Measurements from ENCODE around the gene GPR158.

Gene GPR158

DNA sequence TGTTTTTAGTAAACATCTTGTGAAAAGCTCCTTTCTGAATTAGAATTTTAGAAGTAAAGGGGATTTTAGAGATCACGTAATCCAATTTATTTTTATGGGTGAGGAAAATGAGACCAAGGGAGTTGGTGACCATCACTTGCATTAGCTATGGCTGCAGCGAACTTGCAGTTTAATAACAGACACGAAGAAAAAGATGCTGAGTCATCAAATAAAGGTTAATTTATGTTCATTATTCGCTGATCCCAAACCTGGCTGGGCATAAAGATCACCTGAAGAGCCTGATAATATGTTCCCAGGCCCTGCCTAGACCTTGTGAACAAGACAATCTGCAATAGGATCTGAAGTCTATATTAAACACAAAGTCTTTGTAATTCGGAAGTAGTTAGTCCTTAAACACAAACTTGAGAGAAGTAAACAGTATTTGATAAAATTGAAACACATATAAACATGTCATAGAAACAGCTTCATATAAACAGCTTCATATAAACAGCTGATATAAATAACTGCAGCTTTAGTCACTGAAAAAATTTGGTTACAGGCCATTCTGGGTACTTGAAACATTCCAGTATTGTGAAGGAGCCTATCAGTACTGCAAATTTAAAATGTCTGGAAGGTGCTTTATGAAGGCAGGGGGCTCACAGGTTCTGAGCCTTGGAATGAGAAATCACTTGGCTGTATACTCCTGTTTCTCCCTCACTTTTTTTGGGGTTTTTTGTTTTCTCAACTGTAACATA lies 16.5 kb downstream of the GPR158 start:
- no peak for DNase-seq (ENCODE audit: low spot score)
- TF ChIP-seq, protein P1, sequence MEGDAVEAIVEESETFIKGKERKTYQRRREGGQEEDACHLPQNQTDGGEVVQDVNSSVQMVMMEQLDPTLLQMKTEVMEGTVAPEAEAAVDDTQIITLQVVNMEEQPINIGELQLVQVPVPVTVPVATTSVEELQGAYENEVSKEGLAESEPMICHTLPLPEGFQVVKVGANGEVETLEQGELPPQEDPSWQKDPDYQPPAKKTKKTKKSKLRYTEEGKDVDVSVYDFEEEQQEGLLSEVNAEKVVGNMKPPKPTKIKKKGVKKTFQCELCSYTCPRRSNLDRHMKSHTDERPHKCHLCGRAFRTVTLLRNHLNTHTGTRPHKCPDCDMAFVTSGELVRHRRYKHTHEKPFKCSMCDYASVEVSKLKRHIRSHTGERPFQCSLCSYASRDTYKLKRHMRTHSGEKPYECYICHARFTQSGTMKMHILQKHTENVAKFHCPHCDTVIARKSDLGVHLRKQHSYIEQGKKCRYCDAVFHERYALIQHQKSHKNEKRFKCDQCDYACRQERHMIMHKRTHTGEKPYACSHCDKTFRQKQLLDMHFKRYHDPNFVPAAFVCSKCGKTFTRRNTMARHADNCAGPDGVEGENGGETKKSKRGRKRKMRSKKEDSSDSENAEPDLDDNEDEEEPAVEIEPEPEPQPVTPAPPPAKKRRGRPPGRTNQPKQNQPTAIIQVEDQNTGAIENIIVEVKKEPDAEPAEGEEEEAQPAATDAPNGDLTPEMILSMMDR (IDR thresholded peaks at IDR 0.05; ENCODE audit: borderline replicate concordance, control extremely low read depth, extremely low read depth, insufficient read depth, missing control alignments), result no peak
- in situ Hi-C loops (cut with MboI; ENCODE audit: low sequenced_read_pairs, unreplicated experiment), result no loop called here

DNA sequence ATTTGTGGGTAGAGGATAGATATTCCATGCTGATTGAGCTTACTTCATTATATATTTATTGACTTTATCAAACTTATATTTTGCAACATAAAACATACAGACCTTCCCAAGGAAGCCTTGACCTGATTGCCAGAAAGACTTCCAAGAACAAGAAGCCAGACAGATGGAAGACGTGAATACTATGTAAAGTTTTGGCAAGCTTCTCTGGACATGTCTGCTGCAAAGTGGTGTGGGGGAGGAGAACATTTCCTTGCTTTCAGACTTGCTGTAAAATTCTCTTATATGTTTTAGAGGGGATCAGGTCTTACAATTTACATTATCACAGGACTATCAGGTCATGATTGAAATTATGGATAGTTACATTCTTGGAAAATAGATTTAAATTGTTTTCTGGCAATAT lies 23.4 kb downstream of the GPR158 start:
- TF ChIP-seq, protein P1 (IDR thresholded peaks at IDR 0.05; ENCODE audit: borderline replicate concordance, control extremely low read depth, extremely low read depth, insufficient read depth, missing control alignments), result no peak
- DNase-seq (ENCODE audit: low spot score), result no peak
- in situ Hi-C loops (cut with MboI; ENCODE audit: low sequenced_read_pairs, unreplicated experiment), result no loop called here

DNA sequence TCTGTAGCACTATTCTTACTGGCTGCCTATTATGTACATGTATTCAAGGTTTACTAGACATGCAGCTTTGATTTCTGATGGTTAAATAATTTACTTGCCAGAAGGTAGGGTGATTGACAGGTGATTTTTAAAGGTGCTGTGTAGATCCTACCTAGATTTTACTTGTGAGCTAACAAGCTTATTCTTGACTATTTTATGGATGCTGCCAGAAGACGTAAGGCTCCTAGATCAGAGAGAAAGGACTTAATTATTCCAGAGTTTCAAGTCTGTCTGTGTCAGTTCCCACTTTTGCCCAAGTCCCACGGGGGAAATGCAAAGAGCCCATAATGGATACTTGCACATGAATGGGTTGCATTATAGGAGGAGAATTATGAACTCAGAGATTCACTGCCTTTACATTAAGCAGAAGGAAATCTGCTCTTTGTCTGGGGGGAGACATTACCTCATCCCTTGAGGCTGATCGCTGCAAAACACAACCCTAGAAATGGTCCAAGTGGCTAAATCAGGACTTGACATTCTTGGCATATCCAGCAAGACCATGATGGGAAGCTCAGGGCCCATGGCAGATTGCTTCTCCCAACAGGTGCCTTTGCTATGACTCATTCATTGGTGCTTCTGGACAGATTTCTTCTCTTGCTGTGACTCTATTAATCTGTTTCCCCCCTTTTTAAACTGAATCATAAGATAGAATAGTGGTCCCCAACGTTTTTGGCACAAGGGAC lies 32.1 kb downstream of the GPR158 start:
- in situ Hi-C loops (cut with MboI; ENCODE audit: low sequenced_read_pairs, unreplicated experiment), result no loop called here

DNA sequence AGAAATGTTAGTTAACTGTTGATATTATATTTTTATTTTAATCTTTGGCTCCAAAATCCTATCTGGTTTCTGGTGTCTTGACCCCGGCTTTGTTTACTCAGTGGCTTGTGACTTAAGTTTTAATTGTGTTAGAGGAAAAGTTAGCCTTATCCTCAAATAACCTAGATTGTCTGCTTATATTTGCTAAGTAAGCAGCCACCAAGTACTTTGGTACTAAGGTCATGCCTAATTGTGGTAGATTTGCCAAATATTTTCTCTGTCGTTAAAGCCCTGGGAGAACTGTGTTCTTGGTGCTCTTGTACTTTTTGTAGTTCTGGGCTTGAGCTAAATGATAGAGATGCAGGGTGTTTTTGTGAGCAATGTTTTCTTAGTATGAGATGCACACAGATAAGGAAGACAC lies 34.8 kb downstream of the GPR158 start:
- in situ Hi-C loops (cut with MboI; ENCODE audit: low sequenced_read_pairs, unreplicated experiment), result no loop called here
- DNase-seq (ENCODE audit: low spot score), result no peak
- TF ChIP-seq, protein P1 (IDR thresholded peaks at IDR 0.05; ENCODE audit: borderline replicate concordance, control extremely low read depth, extremely low read depth, insufficient read depth, missing control alignments), result no peak

More for the DNA sequence above, 32.1 kb downstream of the GPR158 start:
- no peak for DNase-seq (ENCODE audit: low spot score)
- TF ChIP-seq, protein P1 (IDR thresholded peaks at IDR 0.05; ENCODE audit: borderline replicate concordance, control extremely low read depth, extremely low read depth, insufficient read depth, missing control alignments), result no peak

DNA sequence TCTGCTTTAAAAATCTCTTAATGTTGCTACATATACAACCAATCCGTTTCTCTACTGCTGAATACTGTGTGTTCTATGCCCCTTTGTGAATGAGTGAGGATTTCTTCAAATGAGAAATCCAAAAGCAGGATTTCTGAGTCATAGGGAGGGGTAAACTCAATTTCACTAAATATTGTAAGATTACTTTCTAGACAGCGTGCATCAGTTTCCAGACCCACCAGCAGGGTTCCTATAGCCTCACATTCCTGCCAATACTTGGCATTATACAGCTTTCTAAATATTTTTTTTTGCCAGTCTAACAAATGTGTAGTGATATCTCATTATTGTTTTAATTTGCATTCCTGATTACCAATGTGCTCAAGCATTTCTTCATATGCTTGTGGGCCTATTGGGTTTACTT lies 35.5 kb downstream of the GPR158 start:
- TF ChIP-seq, protein P1 (IDR thresholded peaks at IDR 0.05; ENCODE audit: borderline replicate concordance, control extremely low read depth, extremely low read depth, insufficient read depth, missing control alignments), result no peak
- in situ Hi-C loops (cut with MboI; ENCODE audit: low sequenced_read_pairs, unreplicated experiment), result no loop called here
- DNase-seq (ENCODE audit: low spot score), result no peak

DNA sequence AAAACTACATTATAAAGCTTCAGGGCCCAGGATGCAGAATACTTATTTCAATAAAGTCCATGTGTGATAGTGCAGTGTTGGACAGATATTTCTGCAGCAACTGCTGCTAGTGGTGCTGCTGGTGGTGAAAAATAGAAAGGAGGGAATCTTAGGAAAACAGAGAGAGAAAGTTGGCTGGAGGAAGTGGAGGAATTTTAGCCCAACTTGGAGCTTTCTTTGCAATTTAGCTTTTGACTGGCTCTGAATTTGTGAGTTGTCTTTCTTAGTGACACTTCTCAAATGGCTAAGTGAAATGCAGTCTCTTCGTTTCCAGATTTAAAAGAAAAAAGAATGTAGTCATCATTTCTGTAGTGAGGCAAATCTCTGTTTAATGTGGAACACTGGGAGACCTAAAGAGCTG lies 45.4 kb downstream of the GPR158 start:
- in situ Hi-C loops (cut with MboI; ENCODE audit: low sequenced_read_pairs, unreplicated experiment), result no loop called here
- TF ChIP-seq, protein P1 (IDR thresholded peaks at IDR 0.05; ENCODE audit: borderline replicate concordance, control extremely low read depth, extremely low read depth, insufficient read depth, missing control alignments), result no peak
- DNase-seq (ENCODE audit: low spot score), result no peak

Measured in GM13976 (cell line).